A549 treated with dexamethasone at 1 μM for 4 hours (cell line): ENCODE measurements around the gene OR5D13. TPM values are rescaled to one million over a fixed set of nuclear protein-coding genes. Genes with fewer than 3 reads are reported as not detected.

Source experiments
- total RNA-seq: library from RNA; stranded (reverse); fragments of 200-300 nt; extraction: Qiagen RNA extraction; gene quantifications from 5 replicates; pipeline ENCODE4 v1.2.3, GENCODE V29; 2022

Gene OR5D13, protein sequence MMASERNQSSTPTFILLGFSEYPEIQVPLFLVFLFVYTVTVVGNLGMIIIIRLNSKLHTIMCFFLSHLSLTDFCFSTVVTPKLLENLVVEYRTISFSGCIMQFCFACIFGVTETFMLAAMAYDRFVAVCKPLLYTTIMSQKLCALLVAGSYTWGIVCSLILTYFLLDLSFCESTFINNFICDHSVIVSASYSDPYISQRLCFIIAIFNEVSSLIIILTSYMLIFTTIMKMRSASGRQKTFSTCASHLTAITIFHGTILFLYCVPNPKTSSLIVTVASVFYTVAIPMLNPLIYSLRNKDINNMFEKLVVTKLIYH
- not detected in 5 replicates for total RNA-seq

DNA sequence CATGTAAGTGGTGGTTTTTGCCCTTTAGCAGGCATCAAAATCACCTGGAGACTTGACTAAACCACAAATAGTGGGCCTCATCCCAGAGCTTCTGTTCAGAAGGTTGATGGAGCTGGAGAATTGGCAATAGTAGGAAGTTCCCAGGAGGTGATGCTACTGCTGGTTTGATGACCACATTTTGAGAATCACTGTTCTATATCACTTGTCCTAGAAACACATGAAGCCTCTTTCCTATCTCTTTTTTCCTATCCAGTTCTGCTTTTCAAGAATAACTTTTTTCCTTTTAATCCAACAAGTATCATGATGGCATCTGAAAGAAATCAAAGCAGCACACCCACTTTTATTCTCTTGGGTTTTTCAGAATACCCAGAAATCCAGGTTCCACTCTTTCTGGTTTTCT lies at the start of gene OR5D13:
TSS of gene OR5D13 (plus strand) at position 301 of the 400 bp plus-strand sequence. CDS start at position 301, 0 bp downstream.

DNA sequence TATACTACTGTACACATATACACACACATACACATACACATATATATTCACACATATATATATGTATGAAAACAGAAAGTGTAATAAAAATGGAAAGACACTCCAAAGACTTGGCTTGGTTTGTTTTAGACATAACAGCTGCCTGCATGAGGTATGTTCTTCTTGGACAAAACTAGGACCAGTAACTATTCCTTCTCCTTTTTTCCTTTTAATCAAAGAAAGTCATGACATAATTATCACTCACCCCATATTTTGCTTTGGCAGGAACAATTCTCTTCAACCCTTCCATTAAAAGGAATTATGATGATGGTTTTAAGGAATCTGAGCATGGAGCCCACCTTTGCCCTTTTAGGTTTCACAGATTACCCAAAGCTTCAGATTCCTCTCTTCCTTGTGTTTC lies 22.0 kb downstream of the OR5D13 start, which contains the start of gene OR5D14:
TSS of gene OR5D14 (plus strand) at position 301 of the 400 bp plus-strand sequence. CDS start at position 301, 0 bp downstream.

DNA sequence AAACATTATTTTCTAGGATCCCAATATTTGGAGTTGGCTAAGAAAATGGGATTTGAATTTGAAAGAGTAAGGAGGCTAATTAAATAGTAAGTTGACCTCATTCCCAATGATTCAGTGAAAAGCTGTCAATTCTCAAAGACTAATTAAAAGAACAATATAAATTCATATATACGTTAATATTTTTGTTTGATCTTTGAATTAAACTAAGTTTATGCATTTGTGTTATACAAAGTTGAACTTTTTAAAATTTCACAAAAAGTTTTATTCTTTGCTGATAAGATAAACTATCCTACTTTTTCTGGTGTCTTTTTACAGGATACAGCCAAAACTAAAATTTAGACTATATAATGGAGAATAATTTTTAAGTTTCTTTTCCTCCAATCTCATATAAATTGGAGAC lies 37.8 kb downstream of the OR5D13 start, which contains the start of gene OR5L1:
TSS of gene OR5L1 (plus strand) at position 301 of the 400 bp plus-strand sequence. CDS start 100 bp downstream, outside the sequence.

DNA sequence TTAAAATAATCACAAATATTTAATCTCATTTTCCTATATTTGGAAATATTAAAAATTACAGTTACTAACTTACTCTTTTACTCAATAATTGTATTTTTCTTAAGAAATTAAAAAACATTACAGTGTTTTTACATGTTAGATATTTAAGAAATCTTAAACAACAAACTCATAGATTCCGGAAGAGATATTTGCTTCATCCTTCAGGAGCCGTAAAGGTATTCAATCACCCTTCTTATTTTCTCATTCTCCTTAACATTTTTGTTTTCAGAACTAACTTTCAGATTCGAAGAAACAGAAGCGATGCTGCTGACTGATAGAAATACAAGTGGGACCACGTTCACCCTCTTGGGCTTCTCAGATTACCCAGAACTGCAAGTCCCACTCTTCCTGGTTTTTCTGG lies 46.1 kb downstream of the OR5D13 start, which contains the start of gene OR5D18:
TSS of gene OR5D18 (plus strand) at position 301 of the 400 bp plus-strand sequence. CDS start at position 301, 0 bp downstream.

Other genes with a start within 250 kb of the OR5D13 start
- gene OR4C15, start 219.0 kb upstream of the OR5D13 start, total RNA-seq, result not detected in 5 replicates
- not detected in 5 replicates for gene OR4C16, start 201.3 kb upstream of the OR5D13 start, total RNA-seq
- not detected in 5 replicates for gene OR4C11, start 165.8 kb upstream of the OR5D13 start, total RNA-seq
- not detected in 5 replicates for gene OR4P4, start 138.3 kb upstream of the OR5D13 start, total RNA-seq
- not detected in 5 replicates for gene OR4S2, start 125.1 kb upstream of the OR5D13 start, total RNA-seq
- gene OR4C6, start 111.2 kb upstream of the OR5D13 start, total RNA-seq, result not detected in 5 replicates
- gene OR5D14, start 22.1 kb downstream of the OR5D13 start, total RNA-seq, result not detected in 5 replicates
- gene OR5L1, start 37.9 kb downstream of the OR5D13 start, total RNA-seq, result not detected in 5 replicates
- gene OR5D18, start 46.2 kb downstream of the OR5D13 start, total RNA-seq, result not detected in 5 replicates
- gene OR5L2, start 53.8 kb downstream of the OR5D13 start, total RNA-seq, result not detected in 5 replicates
- not detected in 5 replicates for gene OR5D16, start 65.3 kb downstream of the OR5D13 start, total RNA-seq
- not detected in 5 replicates for gene TRIM51, start 109.9 kb downstream of the OR5D13 start, total RNA-seq
- gene OR5W2, start 141.1 kb downstream of the OR5D13 start, total RNA-seq, result not detected in 5 replicates
- not detected in 5 replicates for gene OR5I1, start 163.0 kb downstream of the OR5D13 start, total RNA-seq
- gene OR10AG1, start 196.5 kb downstream of the OR5D13 start, total RNA-seq, result not detected in 5 replicates
- gene OR5F1, start 221.2 kb downstream of the OR5D13 start, total RNA-seq, result not detected in 5 replicates